BLaER1 treated with 17β-estradiol and CSF1 and Interleukin-3, amounts not matched to agents 10 nM and 100 nM (cell line): ENCODE measurements around the gene SLC6A19.

ENCODE experiments used
- H3K27ac ChIP-seq, 11 experiments: shearing (Covaris generic); formaldehyde crosslinking; 2 replicates each; pipeline ENCODE4 v1.8.1; 2022
- H3K27me3 ChIP-seq, 11 experiments: shearing (Covaris generic); formaldehyde crosslinking; 2 replicates each; pipeline ENCODE4 v1.8.1; 2022
- H3K36me3 ChIP-seq, 11 experiments: shearing (Covaris generic); formaldehyde crosslinking; 2 replicates each; pipeline ENCODE4 v1.8.1; 2022
- H3K4me1 ChIP-seq, 10 experiments: shearing (Covaris generic); formaldehyde crosslinking; 2 replicates each; pipeline ENCODE4 v1.8.1; 2022
- H3K4me2 ChIP-seq, 11 experiments: shearing (Covaris generic); formaldehyde crosslinking; 2 replicates each; pipeline ENCODE4 v1.8.1; 2022
- H3K4me3 ChIP-seq, 10 experiments: shearing (Covaris generic); formaldehyde crosslinking; 2 replicates each; pipeline ENCODE4 v1.8.1; 2022
- H3K9ac ChIP-seq, 11 experiments: shearing (Covaris generic); formaldehyde crosslinking; 2 replicates each; pipeline ENCODE4 v1.8.1; 2022
- H3K9me3 ChIP-seq, 11 experiments: shearing (Covaris generic); formaldehyde crosslinking; replicated peaks in 1 of 11; 2 replicates each; pipeline ENCODE4 v1.8.1; 2022
- H4K20me1 ChIP-seq, 11 experiments: shearing (Covaris generic); formaldehyde crosslinking; 2 replicates each; pipeline ENCODE4 v1.8.1; 2022
- Cebpa-rat ChIP-seq, 11 experiments: shearing (Covaris generic); IDR thresholded peaks; 2 replicates each; pipeline ENCODE4 v1.8.1; 2022

The SLC6A19 gene

GRCh38 chr5:1181451-1182359 lies 19.7 kb upstream of the SLC6A19 start:
- Histone ChIP-seq H3K36me3 (no peaks in the 10 kb centered on the region), H3K9me3 (no peaks in the 10 kb centered on the region), H3K4me2 (no peak overlapping the region), H3K9ac (no peak overlapping the region), H3K4me1 (peaks cover 0 to 8% (median 0%) of the 10 kb centered on the region in 10 experiments; a peak in 3 of 20 replicates), H4K20me1 (peaks cover 0 to 36% (median 0%) of the 10 kb centered on the region in 11 experiments; a peak in 4 of 22 replicates), H3K27ac (no peak overlapping the region), H3K27me3 (peaks cover 0 to 14% (median 0%) of the 10 kb centered on the region in 11 experiments; a peak in 6 of 22 replicates), H3K4me3 (no peak overlapping the region)
- no peak for TF ChIP-seq Cebpa-rat (IDR thresholded peaks at IDR 0.05)

DNA sequence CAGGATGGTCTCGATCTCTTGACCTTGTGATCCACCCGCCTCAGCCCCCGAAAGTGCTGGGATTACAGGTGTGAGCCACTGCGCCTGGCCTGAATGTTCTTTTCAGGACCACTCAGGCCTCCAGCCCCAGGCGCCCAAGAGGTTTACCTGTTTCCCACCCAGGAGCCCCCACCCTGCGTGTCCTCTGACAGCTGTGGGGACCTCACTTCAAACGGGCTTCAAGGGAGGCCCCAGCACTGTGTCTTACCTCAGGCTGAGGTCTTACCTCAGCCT lies 19.1 kb upstream of the SLC6A19 start:
- H3K27ac ChIP-seq: no peak overlapping the region
- H3K4me2 ChIP-seq: no peak overlapping the region
- H3K27me3 ChIP-seq: peaks cover 0 to 14% (median 0%) of the 10 kb centered on the region in 11 experiments; a peak in 6 of 22 replicates
- peaks cover 0 to 32% (median 0%) of the 10 kb centered on the region in 11 experiments; a peak in 4 of 22 replicates for H4K20me1 ChIP-seq
- no peaks in the 10 kb centered on the region for H3K9me3 ChIP-seq
- no peaks in the 10 kb centered on the region for H3K36me3 ChIP-seq
- H3K4me3 ChIP-seq: no peak overlapping the region
- no peak for TF ChIP-seq Cebpa-rat (IDR thresholded peaks at IDR 0.05)
- peaks cover 0 to 8% (median 0%) of the 10 kb centered on the region in 10 experiments; a peak in 3 of 20 replicates for H3K4me1 ChIP-seq
- no peak overlapping the region for H3K9ac ChIP-seq

- peaks cover 0 to 14% (median 0%) of the 10 kb centered on the region in 11 experiments; a peak in 6 of 22 replicates for H3K27me3 ChIP-seq
- H3K4me2 ChIP-seq: peak overlapping the region in 1 of 11 experiments; percentile 36; a peak in 2 of 22 replicates
- H3K9ac ChIP-seq: no peak overlapping the region
- TF ChIP-seq Cebpa-rat (IDR thresholded peaks at IDR 0.05): no peak
- H3K36me3 ChIP-seq: no peaks in the 10 kb centered on the region
- H3K9me3 ChIP-seq: no peaks in the 10 kb centered on the region
- H3K4me1 ChIP-seq: peaks cover 0 to 8% (median 0%) of the 10 kb centered on the region in 10 experiments; a peak in 3 of 20 replicates
- H4K20me1 ChIP-seq: peaks cover 0 to 37% (median 0%) of the 10 kb centered on the region in 11 experiments; a peak in 4 of 22 replicates
- H3K4me3 ChIP-seq: no peak overlapping the region
- no peak overlapping the region for H3K27ac ChIP-seq
Measured at GRCh38 chr5:1182633-1183423, 18.6 kb upstream of the SLC6A19 start.

DNA sequence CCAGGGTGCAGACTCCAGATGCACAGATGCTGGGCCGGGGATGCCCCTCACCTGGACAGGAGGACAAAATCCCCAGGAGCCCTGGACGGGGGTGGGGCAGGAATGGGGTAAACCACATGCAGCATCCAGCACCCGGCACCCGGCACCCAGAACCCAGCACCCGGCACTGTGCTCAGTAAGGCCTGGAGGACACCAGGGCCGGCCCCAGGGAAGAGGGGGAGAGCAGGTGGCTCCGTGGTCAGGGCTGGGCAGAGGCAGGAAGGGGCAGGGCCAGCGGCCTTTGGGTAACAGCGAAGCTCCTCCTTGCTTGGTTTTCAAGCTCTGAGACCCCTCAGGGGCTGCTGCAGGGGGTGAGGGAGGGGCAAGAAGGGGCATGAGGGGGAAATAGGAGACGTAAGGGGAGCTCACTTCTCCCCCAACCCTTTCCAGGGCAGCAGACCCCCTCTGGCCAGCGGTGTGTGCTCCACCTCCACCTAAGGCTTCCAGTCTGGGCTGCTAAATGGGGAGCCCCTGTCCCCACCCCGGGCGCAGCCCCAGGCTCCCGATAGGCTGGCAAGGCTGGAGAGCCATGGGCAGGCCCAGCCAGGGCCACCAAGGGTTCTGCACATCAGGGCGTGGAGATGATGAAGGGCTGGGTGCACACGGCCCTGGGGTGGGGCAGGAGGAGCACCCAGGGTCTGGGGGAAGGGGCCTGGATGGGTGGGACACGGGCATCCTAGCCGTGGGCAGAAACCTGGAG lies 17.8 kb upstream of the SLC6A19 start:
- H3K4me1 ChIP-seq: peaks cover 0 to 8% (median 0%) of the 10 kb centered on the region in 10 experiments; a peak in 2 of 20 replicates

DNA sequence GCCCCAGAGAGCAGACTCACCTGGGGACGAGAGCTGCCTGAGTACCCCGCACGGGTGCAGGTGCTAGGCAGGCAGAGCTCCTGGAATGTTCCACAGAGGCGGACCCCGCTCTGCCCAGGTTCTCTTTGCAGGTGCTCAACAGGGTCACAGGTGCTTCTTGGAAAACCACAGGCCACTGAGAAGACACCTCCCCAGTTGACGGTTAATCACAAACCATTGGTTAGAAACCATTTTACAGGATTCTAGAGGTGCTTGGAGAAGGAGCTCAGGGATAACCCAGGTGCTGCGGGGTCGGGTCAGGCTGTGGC lies 17.3 kb upstream of the SLC6A19 start:
- Histone ChIP-seq H3K9me3 (no peaks in the 10 kb centered on the region), H4K20me1 (peaks cover 0 to 37% (median 0%) of the 10 kb centered on the region in 11 experiments; a peak in 4 of 22 replicates), H3K36me3 (no peaks in the 10 kb centered on the region), H3K4me1 (peaks cover 0 to 8% (median 0%) of the 10 kb centered on the region in 10 experiments; a peak in 2 of 20 replicates), H3K9ac (no peak overlapping the region), H3K4me3 (no peak overlapping the region), H3K27me3 (peaks cover 0 to 14% (median 0%) of the 10 kb centered on the region in 11 experiments; a peak in 6 of 22 replicates), H3K4me2 (no peak overlapping the region), H3K27ac (no peak overlapping the region)
- TF ChIP-seq Cebpa-rat (IDR thresholded peaks at IDR 0.05): no peak

More for the DNA sequence above, 17.8 kb upstream of the SLC6A19 start:
- Histone ChIP-seq H3K27me3 (peaks cover 0 to 14% (median 0%) of the 10 kb centered on the region in 11 experiments; a peak in 6 of 22 replicates), H3K9ac (no peak overlapping the region), H3K4me3 (no peak overlapping the region), H3K9me3 (no peaks in the 10 kb centered on the region), H3K4me2 (peak overlapping the region in 1 of 11 experiments; percentile 36; a peak in 3 of 22 replicates), H4K20me1 (peaks cover 0 to 37% (median 0%) of the 10 kb centered on the region in 11 experiments; a peak in 4 of 22 replicates), H3K36me3 (no peaks in the 10 kb centered on the region), H3K27ac (no peak overlapping the region)
- no peak for TF ChIP-seq Cebpa-rat (IDR thresholded peaks at IDR 0.05)

DNA sequence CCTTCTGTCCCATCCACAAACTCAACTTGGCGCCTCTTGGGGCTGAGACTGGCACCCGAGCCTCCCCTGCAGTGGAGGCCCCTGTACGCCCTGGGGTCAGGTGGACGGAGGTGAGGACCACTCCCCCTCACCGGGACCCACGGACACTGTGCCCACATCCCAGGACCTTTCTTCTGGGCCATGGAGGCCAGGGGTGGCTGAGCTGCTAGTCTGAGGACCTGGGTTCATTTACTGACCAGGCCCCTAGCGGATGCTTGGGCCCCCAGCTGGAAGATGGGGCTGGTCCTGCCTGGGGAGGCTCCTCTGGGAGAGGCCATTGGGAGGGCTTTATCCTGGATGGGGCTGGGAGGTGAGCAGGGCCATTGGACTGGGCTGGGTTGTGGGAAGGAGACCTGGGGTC lies 16.9 kb upstream of the SLC6A19 start:
- TF ChIP-seq Cebpa-rat (IDR thresholded peaks at IDR 0.05): no peak
- Histone ChIP-seq H4K20me1 (peaks cover 0 to 37% (median 0%) of the 10 kb centered on the region in 11 experiments; a peak in 4 of 22 replicates), H3K27me3 (peaks cover 0 to 14% (median 0%) of the 10 kb centered on the region in 11 experiments; a peak in 6 of 22 replicates), H3K4me2 (no peak overlapping the region), H3K4me3 (no peak overlapping the region), H3K27ac (no peak overlapping the region), H3K9ac (no peak overlapping the region), H3K36me3 (no peaks in the 10 kb centered on the region), H3K9me3 (no peaks in the 10 kb centered on the region), H3K4me1 (peaks cover 0 to 8% (median 0%) of the 10 kb centered on the region in 10 experiments; a peak in 2 of 20 replicates)

DNA sequence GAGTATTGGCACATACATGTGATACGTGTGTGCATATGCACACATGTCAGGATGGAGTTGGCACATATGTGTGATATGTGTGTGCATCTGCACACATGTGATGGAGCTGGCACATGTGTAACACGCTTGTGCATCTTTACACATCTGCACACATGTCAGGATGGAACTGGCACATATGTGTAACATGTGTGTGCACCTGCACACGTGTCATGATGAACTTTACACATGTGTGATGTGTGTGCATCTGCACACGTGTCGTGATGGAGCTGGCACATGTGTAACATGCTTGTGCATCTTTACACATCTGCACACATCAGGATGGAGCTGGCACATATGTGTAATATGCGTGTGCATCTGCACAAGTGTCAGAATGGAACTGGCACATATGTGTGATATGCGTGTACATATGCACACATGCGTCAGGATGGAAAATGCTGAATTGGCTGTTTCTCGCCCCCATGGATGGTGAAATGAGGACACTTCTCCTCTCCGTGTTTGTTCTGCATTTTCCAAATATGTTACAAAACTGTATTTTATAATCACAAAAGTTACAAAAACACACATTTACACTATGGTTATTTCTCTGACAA lies 16.3 kb upstream of the SLC6A19 start:
- Histone ChIP-seq H3K27me3 (peaks cover 0 to 18% (median 5%) of the 10 kb centered on the region in 11 experiments; a peak in 11 of 22 replicates), H3K36me3 (no peaks in the 10 kb centered on the region), H3K4me2 (no peak overlapping the region), H3K4me3 (no peak overlapping the region), H3K9ac (no peak overlapping the region), H3K4me1 (peaks cover 0 to 9% (median 1%) of the 10 kb centered on the region in 10 experiments; a peak in 7 of 20 replicates), H4K20me1 (peaks cover 0 to 37% (median 0%) of the 10 kb centered on the region in 11 experiments; a peak in 4 of 22 replicates), H3K9me3 (no peaks in the 10 kb centered on the region), H3K27ac (no peak overlapping the region)
- no peak for TF ChIP-seq Cebpa-rat (IDR thresholded peaks at IDR 0.05)
